GM18499 (cell line): Measurements from ENCODE around the gene ITFG1.
"Not testable (repeated sequence)": the region's sequence is repeated elsewhere in the genome, so short reads cannot be mapped to it uniquely, and the experiment has no call there.

Experiments used
- ATAC-seq: cut with Tn5 transposase; IDR thresholded peaks from one replicate; pipeline ENCODE4 v1.9.1; 2021; ENCODE audit warnings: moderate number of reproducible peaks; ENCODE audit not compliant: insufficient read depth, unreplicated experiment

Gene ITFG1

GRCh38 chr16:47180073-47180472 lies 280.8 kb downstream of the ITFG1 start:
- no peak for ATAC-seq

DNA sequence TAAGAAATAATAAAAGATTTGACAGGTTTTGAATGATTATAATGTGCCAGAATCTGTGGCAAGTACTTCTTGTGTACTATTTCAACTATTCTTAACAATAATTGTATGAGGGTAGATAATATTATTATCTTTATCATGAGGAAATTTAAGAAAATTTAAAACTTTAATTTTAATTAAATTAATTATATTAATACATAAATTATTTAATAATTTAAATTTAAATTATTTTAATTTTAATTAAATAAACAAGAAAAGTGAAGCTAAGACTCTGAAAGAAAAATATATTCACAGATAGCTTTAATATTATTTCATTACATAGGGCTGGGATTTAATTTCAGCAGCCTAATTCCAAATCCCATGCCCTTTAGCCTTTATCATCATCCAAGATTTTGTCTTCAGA lies 285.7 kb downstream of the ITFG1 start:
- ATAC-seq, result no peak

DNA sequence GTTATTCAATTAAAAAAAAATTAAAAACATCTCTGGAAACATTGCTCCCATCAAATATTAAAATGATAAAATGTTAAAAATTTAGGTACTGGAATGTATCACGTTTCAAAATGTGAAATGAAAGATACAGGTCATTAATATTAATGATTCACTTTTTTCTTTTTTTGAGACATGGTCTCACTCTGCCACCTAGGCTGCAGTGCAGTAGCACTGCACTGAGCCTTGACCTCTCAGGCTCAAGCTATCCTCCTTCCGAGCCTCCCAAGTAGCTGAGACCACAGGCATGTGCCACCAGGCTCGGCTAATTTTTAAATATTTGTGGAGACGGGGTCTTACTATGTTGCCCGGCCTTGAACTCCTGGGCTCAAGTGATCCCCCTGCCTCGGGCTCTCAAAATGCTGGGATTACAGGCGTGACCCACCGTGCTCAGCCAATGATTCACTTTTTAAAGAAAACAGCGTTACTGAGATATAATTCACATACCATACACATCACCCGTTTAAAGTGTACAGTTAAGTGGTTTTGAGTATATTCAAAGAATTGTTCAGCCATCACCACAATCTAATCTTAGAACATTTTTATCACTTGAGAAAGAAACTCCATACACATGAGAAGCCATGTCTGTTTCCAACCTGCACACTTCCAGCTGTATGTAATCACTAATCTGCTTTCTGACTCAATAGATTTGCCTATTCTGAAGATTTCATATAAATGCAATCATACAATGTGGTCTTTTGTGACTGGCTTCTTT lies 298.0 kb downstream of the ITFG1 start:
- ATAC-seq, result no peak

GRCh38 chr16:47161464-47161863 lies 299.4 kb downstream of the ITFG1 start:
- no peak for ATAC-seq

GRCh38 chr16:47160422-47160821 lies 300.4 kb downstream of the ITFG1 start:
- no peak for ATAC-seq

- ATAC-seq, result no peak
Observed at GRCh38 chr16:47158992-47159391, 301.9 kb downstream of the ITFG1 start.

- ATAC-seq, result no peak
Observed at GRCh38 chr16:47156680-47157215, 304.1 kb downstream of the ITFG1 start.

DNA sequence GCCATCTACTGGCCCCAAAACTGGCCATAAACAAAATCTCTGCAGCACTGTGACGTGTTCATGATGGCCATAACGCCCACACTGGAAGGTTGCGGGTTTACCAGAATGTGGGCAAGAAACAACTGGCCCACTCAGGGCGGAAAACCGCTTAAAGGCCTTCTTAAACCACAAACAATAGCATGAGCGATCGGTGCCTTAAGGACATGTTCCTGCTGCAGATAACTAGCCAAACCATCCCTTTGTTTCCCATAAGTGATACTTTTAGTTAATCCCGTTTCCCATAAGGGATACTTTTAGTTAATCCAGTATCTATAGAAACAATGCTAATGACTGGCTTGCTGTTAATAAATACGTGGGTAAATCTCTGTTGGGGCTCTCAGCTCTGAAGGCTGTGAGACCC lies 308.4 kb downstream of the ITFG1 start:
- not testable (repeated sequence) for ATAC-seq

DNA sequence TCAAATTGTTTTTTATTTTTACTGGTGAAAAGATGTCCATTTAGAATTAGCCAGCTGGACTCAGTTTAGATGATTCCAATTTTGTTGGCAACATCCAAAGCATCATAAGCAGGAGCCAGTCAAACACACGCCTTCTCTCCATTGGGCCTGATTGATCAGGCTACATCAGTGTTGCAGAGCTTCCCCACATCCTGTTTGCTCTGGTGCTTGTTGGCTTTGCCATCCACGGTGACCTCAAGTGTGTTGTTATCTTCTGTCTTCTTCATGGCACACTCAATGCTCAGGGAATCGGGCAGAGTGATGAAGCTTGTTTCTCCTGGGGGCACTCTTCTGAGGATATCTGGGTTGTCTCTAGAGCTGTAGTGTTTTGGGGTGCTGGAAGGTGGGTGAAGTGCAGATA lies 310.8 kb downstream of the ITFG1 start:
- ATAC-seq, result no peak

- ATAC-seq, result no peak
Observed at GRCh38 chr16:47144559-47144877, 316.3 kb downstream of the ITFG1 start.

DNA sequence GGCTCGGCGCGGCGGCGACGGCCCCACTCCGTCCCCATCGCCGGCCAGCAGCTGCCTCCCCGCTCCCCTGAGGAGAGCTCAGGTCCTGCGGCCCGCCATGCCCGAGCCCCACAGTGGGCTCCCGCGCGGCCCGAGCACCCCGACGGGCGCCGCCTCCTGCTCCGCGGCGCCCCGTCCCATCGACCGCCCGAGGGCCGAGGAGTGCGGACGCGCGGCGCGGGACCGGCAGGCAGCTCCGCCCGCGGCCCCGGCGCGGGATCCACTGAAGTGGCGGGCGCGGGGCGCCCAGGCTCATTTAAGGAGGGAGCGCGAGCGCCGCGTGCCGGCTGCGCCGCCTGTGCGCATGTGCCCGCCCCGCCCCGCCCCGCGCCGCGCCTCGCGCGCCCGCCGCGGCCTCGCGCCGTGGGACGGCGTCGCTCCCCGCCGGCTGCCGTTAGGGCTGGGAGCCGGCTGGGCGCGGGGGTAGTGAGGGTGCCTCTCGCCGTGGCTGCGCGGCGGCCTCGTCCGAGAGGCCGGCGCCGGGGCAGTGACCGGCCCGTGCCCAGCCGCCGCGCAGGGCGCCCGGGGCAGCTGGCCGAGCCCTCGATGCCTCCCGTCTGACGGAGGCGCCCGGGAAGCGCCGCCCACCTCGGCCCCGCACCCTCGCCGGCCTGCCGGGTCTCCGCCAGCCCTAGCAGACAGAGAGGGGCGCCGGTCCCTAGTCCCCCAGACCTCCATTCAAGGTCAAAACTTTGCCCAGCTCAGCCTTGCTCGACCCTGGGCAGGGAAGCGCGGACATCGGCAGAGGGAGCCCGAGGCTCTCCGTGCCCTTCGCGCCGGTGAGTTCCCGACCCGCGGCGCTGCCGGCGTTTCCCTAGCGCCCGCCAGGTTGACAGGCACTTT lies 316.9 kb downstream of the ITFG1 start, which contains the start of gene NETO2:
NETO2 (minus strand) TSS at position 269 of the 882 bp plus-strand sequence. CDS start 333 bp downstream, outside the sequence.
- peak; percentile 21 for ATAC-seq

DNA sequence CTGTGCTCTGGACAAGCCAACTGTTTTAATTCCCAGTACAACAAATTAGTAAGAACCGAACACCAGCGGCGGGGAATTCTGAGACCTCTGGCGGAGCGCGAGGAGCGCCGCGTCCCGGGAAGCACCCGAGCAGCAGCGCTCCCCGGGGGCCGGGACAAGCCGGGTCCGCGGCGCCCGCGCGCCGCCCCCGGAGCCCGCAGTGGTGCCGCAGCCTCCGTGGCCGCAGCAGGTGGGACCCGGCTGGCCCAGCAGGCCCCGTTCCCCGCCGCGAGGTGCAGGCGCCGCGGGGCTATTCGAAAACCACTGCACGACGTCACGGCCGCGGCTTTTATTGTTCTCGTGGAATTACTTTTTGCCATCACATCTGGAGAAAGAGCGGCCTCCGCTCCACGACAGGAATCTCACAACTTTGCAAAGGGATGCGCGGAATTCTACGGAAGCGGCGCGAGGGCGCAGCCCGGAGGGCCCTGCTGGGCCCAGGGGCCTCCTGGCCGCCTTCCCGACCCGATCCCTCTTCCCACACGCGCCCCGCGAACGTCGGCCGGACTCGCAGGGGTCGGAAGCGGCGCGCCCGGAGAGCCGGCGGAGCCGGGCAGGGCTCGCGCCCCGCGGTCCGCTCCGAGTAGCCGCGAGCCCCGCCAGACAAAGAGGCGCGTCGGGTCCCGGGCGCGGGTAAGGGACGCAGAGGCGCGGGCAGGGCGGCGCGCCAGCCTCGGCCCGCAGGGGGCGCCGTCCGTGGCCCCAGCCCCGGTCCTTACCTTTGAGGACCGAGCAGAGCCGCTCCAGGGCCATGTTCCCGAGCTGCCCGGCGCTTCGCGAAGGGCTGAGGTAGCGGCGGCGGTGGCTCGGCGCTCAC lies 317.8 kb downstream of the ITFG1 start:
- peak; percentile 28 for ATAC-seq

DNA sequence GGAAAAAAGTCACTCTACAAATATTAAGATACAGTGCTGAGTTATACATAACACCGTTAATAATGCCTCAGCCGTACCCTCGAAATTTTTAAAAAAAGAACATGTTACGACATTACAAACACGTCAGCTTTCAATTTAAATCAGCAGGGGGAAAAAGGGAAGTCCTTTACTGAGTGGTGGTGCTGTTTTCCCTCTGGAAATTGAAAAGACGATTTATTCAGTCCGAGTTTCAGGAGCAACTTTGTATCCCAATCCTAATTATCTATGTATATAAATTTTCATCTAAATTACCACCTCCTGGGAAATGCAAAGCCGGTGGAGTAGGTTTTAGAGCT lies 318.4 kb downstream of the ITFG1 start:
- ATAC-seq, result no peak

DNA sequence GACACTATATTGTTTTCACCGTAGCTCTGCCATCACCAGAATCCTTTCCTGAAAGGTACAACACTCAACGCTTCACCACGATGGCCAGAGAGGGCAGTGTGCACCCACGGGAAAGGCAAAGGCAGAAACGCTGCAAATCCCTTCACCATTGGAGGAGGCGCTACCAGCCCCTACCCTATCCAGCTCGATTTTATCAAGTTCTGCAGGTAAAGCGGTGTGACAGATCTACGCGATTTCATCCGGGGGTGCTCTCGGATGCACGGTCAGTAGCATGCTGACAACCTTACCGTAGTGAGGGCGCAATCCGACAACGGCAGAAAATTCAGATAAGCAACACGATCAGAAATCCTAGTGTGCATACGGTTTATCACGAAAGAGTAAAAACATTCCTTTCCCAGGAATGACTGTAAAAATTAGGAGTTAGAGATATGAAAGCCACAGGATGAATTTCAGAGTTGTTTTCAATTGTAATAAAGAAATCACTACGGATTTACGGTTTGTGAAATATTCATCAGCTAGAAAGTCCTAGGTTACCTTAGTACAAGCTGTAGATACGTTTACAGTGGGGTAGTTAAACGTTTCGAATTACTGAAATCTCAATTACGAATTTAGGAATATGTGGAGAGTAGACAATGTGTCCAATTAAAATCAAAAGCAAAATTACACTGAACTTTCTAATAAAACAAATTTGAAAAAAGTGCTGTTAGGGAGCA lies 318.9 kb downstream of the ITFG1 start:
- peak; percentile 64 for ATAC-seq

DNA sequence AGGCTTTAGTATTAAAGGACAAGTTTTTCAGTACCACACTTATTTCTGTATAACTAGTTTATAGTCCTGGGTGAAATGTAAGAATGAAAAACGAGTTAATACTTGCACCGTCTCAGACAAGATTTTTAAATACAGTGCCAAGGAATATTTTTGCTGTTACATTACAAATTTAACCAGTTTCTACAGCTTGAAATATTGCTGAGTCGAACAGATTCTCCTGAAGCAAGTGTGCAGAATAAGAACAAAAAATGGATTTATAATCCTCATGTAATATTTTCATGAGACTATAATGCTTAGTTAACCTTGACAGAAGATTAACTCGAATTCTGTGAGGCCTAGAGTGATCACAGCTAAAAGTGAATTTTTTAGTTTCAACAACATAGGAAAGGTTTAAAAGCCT lies 320.2 kb downstream of the ITFG1 start:
- no peak for ATAC-seq

DNA sequence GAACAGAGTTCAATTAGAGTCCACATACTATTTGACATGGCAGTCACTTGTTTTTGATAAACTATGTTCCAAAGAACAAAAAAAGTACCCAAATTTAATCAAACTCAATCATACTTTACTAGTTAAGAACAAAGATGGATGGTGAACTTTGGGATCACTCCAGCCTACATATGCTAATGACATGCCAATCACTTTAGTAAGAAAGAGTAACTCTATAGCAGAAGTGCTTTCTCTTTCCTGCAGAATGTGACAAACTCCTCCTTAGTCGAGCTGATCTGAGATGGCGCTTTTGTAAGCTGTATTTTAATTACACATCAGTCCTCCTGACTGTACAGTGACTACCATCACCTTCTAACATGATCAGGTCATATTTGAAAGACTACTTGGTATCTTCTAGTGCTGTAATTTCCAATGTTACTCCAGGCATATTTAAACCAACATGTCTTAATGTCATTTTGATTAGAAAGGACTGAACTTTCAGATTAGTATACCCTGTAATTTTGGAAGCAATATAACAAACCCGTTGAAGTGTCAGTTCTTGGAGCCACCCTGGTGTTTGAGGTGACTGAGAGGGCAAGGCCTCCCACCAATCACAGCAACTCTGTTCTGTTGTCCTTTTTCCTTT lies 321.2 kb downstream of the ITFG1 start:
- ATAC-seq, result no peak

GRCh38 chr16:47137925-47138324 lies 322.9 kb downstream of the ITFG1 start:
- ATAC-seq, result not testable (repeated sequence)

GRCh38 chr16:47136099-47136842 lies 324.6 kb downstream of the ITFG1 start:
- ATAC-seq, result no peak

GRCh38 chr16:47134550-47134949 lies 326.3 kb downstream of the ITFG1 start:
- no peak for ATAC-seq
